HCT116 (cell line): Measurements from ENCODE around the gene FAM83F. TPM values are rescaled to one million over a fixed set of nuclear protein-coding genes. Genes with fewer than 3 reads are reported as not detected.

ENCODE experiments used
- ATAC-seq: fragments of 200-7000 bp; cut with Tn5 transposase; 2 replicates; pipeline ENCODE4 v1.9.1; 2020; ENCODE audit warnings: mild to moderate bottlenecking, moderate library complexity
- BruUV-seq: library from RNA; stranded (reverse); fragments of 400-500 nt; replicated peaks from 2 replicates; lab custom pipeline; 2021; lab: Mats Ljungman, UMichigan
- CTCF ChIA-PET: fragments of 300-600 bp; sonication (Branson Sonifier 250); formaldehyde crosslinking; loops from one replicate; lab custom pipeline; 2021; ENCODE audit warnings: antibody characterized with exemption; lab: Charles Lee
- POLR2A ChIA-PET: fragments of 300-600, 350-600 bp; sonication (Branson Sonifier 250); formaldehyde crosslinking; loops from one replicate; lab custom pipeline; 2021; ENCODE audit warnings: antibody characterized with exemption; lab: Charles Lee
- RAD21 ChIA-PET, 2 experiments: fragments of 300-600 bp; sonication (Branson Sonifier 250); formaldehyde crosslinking; loops; one replicate each; lab custom pipeline; 2023; ENCODE audit warnings: low total read pairs in 2 of 2; ENCODE audit not compliant: uncharacterized antibody in 2 of 2, unreplicated experiment in 2 of 2, low non-redundant PET in 1 of 2; lab: Charles Lee
- DNase-seq: peaks from one replicate; pipeline ENCODE4 v3.0.0-alpha.2; 2010; ENCODE audit warnings: low read depth, low spot score
- H2AFZ ChIP-seq: fragments of 200-600 bp; shearing (Covaris generic), sonication (generic); 2 replicates; pipeline ENCODE4 v1.6.1; 2017; ENCODE audit warnings: low read depth, mixed run types, mixed read lengths, antibody characterized with exemption, low read length; ENCODE audit not compliant: poor library complexity, severe bottlenecking
- H3K27ac ChIP-seq: 2 replicates; pipeline ENCODE4 v1.5.1; 2012; ENCODE audit warnings: low read depth, low read length
- H3K27me3 ChIP-seq: fragments of 200-600 bp; sonication (generic); 2 replicates; pipeline ENCODE4 v1.6.1; 2016; ENCODE audit warnings: mixed run types, low read length, mixed read lengths; ENCODE audit not compliant: insufficient read depth
- H3K36me3 ChIP-seq, 2 experiments: fragments of 200-500 bp in 1 of 2; fragments of 200-600 bp in 1 of 2; sonication (Bioruptor generic) in 1 of 2; sonication (generic) in 1 of 2; 2 replicates each; pipeline versions ENCODE4 v1.5.1 to v1.6.1; 2014 to 2016; ENCODE audit warnings: low read length in 2 of 2, inconsistent platforms in 1 of 2, mixed read lengths in 1 of 2, mixed run types in 1 of 2; ENCODE audit not compliant: insufficient read depth in 2 of 2, control insufficient read depth in 1 of 2
- H3K4me1 ChIP-seq, 2 experiments: fragments of 200-600 bp in 1 of 2; sonication (generic) in 1 of 2; 2 replicates each; pipeline versions ENCODE4 v1.5.1 to v1.6.1; 2012 to 2017; ENCODE audit warnings: low read length in 2 of 2, inconsistent platforms in 1 of 2, mild to moderate bottlenecking in 1 of 2, mixed read lengths in 1 of 2, mixed run types in 1 of 2, moderate library complexity in 1 of 2; ENCODE audit not compliant: insufficient read depth in 2 of 2, control insufficient read depth in 1 of 2
- H3K4me2 ChIP-seq: fragments of 200-600 bp; sonication (generic); 2 replicates; pipeline ENCODE4 v1.6.1; 2017; ENCODE audit warnings: mixed run types, low read length, mixed read lengths
- H3K4me3 ChIP-seq, 2 experiments: fragments of 200-600 bp in 1 of 2; sonication (generic) in 1 of 2; replicated peaks in 1 of 2; 2 replicates each; pipeline ENCODE4 v1.5.1; 2011 to 2016; ENCODE audit warnings: low read length in 2 of 2, control low read depth in 1 of 2, low read depth in 1 of 2, mild to moderate bottlenecking in 1 of 2, mixed read lengths in 1 of 2, mixed run types in 1 of 2
- H3K79me2 ChIP-seq: fragments of 200-600 bp; sonication (generic); 2 replicates; pipeline ENCODE4 v1.6.1; 2017; ENCODE audit warnings: mild to moderate bottlenecking, mixed run types, low read length, moderate library complexity, mixed read lengths; ENCODE audit not compliant: insufficient read depth
- H3K9ac ChIP-seq: fragments of 200-600 bp; sonication (generic); 2 replicates; pipeline ENCODE4 v1.6.1; 2016; ENCODE audit warnings: low read length, mixed read lengths
- H3K9me2 ChIP-seq: fragments of 200-600 bp; sonication (generic), shearing (Covaris generic); 2 replicates; pipeline ENCODE4 v1.6.1; 2017; ENCODE audit warnings: mixed run types, mild to moderate bottlenecking, moderate library complexity; ENCODE audit not compliant: insufficient read depth
- H3K9me3 ChIP-seq, 2 experiments: fragments of 200-500 bp in 1 of 2; fragments of 200-600 bp in 1 of 2; sonication (Bioruptor generic) in 1 of 2; sonication (generic) in 1 of 2; 2 replicates each; pipeline ENCODE4 v1.6.1; 2014 to 2017; ENCODE audit warnings: low read length in 2 of 2, mixed read lengths in 2 of 2, inconsistent platforms in 1 of 2, low read depth in 1 of 2, mild to moderate bottlenecking in 1 of 2, mixed run types in 1 of 2, moderate library complexity in 1 of 2; ENCODE audit not compliant: control insufficient read depth in 1 of 2, insufficient read depth in 1 of 2
- H4K20me1 ChIP-seq: fragments of 200-600 bp; sonication (generic), shearing (Covaris generic); 2 replicates; pipeline ENCODE4 v1.6.1; 2017; ENCODE audit warnings: mixed run types, mild to moderate bottlenecking, moderate library complexity; ENCODE audit not compliant: insufficient read depth
- ATF3 ChIP-seq: IDR thresholded peaks from 2 replicates; pipeline ENCODE4 v1.6.1; 2012
- CBX3 ChIP-seq: IDR thresholded peaks from 2 replicates; pipeline ENCODE4 v1.6.1; 2012; ENCODE audit warnings: low read depth
- CEBPB ChIP-seq: IDR thresholded peaks from 2 replicates; pipeline ENCODE4 v1.6.1; 2012; ENCODE audit warnings: low read depth
- CTCF ChIP-seq, 3 experiments: fragments of 200-600 bp in 1 of 3; sonication (generic) in 1 of 3; IDR thresholded peaks in 2 of 3; conservative IDR thresholded peaks in 1 of 3; 2 replicates each; pipeline ENCODE4 v1.5.1; 2012 to 2017; ENCODE audit warnings: low read depth in 2 of 3, low read length in 2 of 3, antibody characterized with exemption in 1 of 3, borderline replicate concordance in 1 of 3, control low read depth in 1 of 3, mild to moderate bottlenecking in 1 of 3, mixed read lengths in 1 of 3, mixed run types in 1 of 3, moderate library complexity in 1 of 3; ENCODE audit not compliant: insufficient read depth in 1 of 3
- EGR1 ChIP-seq: IDR thresholded peaks from 2 replicates; pipeline ENCODE4 v1.6.1; 2012; ENCODE audit warnings: low read depth
- ELF1 ChIP-seq: IDR thresholded peaks from 2 replicates; pipeline ENCODE4 v1.6.1; 2012; ENCODE audit warnings: low read depth, borderline replicate concordance
- EZH2 ChIP-seq: fragments of 200-600 bp; sonication (generic); IDR thresholded peaks from 2 replicates; pipeline ENCODE4 v1.6.1; 2017; ENCODE audit warnings: antibody characterized with exemption, mixed run types
- EZH2phosphoT487 ChIP-seq: fragments of 200-600 bp; IDR thresholded peaks from 2 replicates; pipeline ENCODE4 v1.6.1; 2018; ENCODE audit warnings: antibody characterized with exemption, borderline replicate concordance
- FOSL1 ChIP-seq: IDR thresholded peaks from 2 replicates; pipeline ENCODE4 v1.6.1; 2012; ENCODE audit warnings: low read depth
- RAD21 ChIP-seq: IDR thresholded peaks from 2 replicates; pipeline ENCODE4 v1.6.1; 2012; ENCODE audit warnings: low read depth, mild to moderate bottlenecking
- SIN3A ChIP-seq: IDR thresholded peaks from 2 replicates; pipeline ENCODE4 v1.6.1; 2012; ENCODE audit warnings: low read depth
- SP1 ChIP-seq: IDR thresholded peaks from 2 replicates; pipeline ENCODE4 v1.6.1; 2012; ENCODE audit warnings: low read depth
- TCF7L2 ChIP-seq: IDR thresholded peaks from 2 replicates; pipeline ENCODE4 v1.7.0; 2011; ENCODE audit warnings: borderline replicate concordance, inconsistent platforms; ENCODE audit not compliant: insufficient read depth, insufficient read length; ENCODE audit errors: extremely low read depth
- YY1 ChIP-seq: IDR thresholded peaks from 2 replicates; pipeline ENCODE4 v1.6.1; 2011; ENCODE audit warnings: low read length, low read depth, moderate library complexity, mild to moderate bottlenecking; ENCODE audit not compliant: insufficient replicate concordance; ENCODE audit errors: extremely low read depth
- ZFX ChIP-seq: fragments of 450-650 bp; IDR thresholded peaks from 2 replicates; pipeline ENCODE4 v1.6.1; 2017
- ZNF274 ChIP-seq: fragments of 200-500 bp; sonication (Bioruptor generic); IDR thresholded peaks from 2 replicates; pipeline ENCODE4 v1.6.1; 2014; ENCODE audit warnings: mild to moderate bottlenecking, low read depth, low read length, inconsistent platforms
- intact Hi-C: fragments of 100-400 bp; cut with micrococcal nuclease; formaldehyde crosslinking; loops from 2 replicates; pipeline ENCODE4 v1.10.0; 2022
- total RNA-seq: library from RNA; stranded (reverse); gene quantifications from one replicate; pipeline ENCODE4 v1.2.1, GENCODE V29; 2021; ENCODE audit not compliant: unreplicated experiment
- TF ChIP-seq, protein P1 (sequence below): IDR thresholded peaks from 2 replicates; pipeline ENCODE4 v1.6.1; 2011; ENCODE audit warnings: mild to moderate bottlenecking, low read length, moderate library complexity; ENCODE audit not compliant: insufficient replicate concordance; ENCODE audit errors: extremely low read depth

FAM83F gene
- total RNA-seq, 1 experiment from 2014 or later, result 24.5 TPM

GRCh38 chr22:40070701-40071100 lies 75.9 kb downstream of the FAM83F start:
- BruUV-seq, result no TSS peak
- H3K36me3 ChIP-seq, result no peaks in the 10 kb centered on the region
- H3K9me2 ChIP-seq, result no peaks in the 10 kb centered on the region
- ATAC-seq (no peak), DNase-seq (no peak)
- H3K9me3 ChIP-seq, result no peaks in the 10 kb centered on the region
- H4K20me1 ChIP-seq, result no peaks in the 10 kb centered on the region
- no peak overlapping the region for H3K4me2 ChIP-seq
- TF ChIP-seq YY1, result no peak
- no peak for TF ChIP-seq EZH2phosphoT487
- no peak for TF ChIP-seq ATF3
- TF ChIP-seq FOSL1, result no peak
- TF ChIP-seq RAD21, result no peak
- no peak for TF ChIP-seq CBX3
- H3K4me1 ChIP-seq, result no peaks in the 10 kb centered on the region
- ChIA-PET POLR2A (no interaction called here), CTCF (interaction anchor here (1.5 kb wide), 1 partner anchor 277 kb away, joined by 3 read pairs; no protein-coding TSS in a partner anchor), RAD21 (no interaction called here)
- intact Hi-C loops, result no loop called here
- no peaks in the 10 kb centered on the region for H3K79me2 ChIP-seq
- no peak overlapping the region for H2AFZ ChIP-seq
- H3K27me3 ChIP-seq, result no peaks in the 10 kb centered on the region
- no peak overlapping the region for H3K27ac ChIP-seq
- no peak overlapping the region for H3K9ac ChIP-seq
- no peak overlapping the region for H3K4me3 ChIP-seq

DNA sequence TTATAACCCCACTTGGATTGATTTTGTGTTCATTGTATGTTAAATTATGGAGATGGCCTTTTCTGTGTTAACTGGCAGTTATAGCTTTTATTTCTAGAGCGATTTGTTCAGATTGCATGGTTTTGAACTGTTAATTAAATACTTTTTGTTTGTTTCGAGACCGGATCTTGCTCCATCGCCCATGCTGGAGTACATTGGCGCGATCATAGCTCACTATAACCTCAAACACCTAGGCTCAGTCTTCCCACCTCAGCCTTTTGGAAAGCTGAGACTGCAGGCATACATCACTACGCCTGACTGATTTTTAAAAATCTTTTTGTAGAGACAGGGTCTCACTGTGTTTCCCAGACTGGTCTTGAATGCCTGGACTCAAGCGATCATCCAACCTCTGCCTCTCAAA lies 77.0 kb downstream of the FAM83F start:
- ATAC-seq, result no peak
- no peak overlapping the region for H3K4me2 ChIP-seq
- no peak for DNase-seq
- H3K9me3 ChIP-seq, result no peaks in the 10 kb centered on the region
- H3K4me1 ChIP-seq, result no peaks in the 10 kb centered on the region
- no peak overlapping the region for H3K9ac ChIP-seq
- H3K36me3 ChIP-seq, result no peaks in the 10 kb centered on the region
- intact Hi-C loops, result no loop called here
- RAD21 ChIA-PET, result no interaction called here
- H3K79me2 ChIP-seq, result no peaks in the 10 kb centered on the region
- TF ChIP-seq TCF7L2 (no peak), CTCF (IDR thresholded peaks at IDR 0.05 in 2 of 3, conservative IDR thresholded peaks at IDR 0.05 in 1 of 3; ENCODE audit: borderline replicate concordance in 1 of 3, insufficient read depth in 1 of 3, low read depth in 2 of 3, low read length in 2 of 3) (no peak), ZFX (no peak), SP1 (no peak), ELF1 (no peak), EZH2phosphoT487 (no peak), ZNF274 (no peak), EGR1 (no peak), SIN3A (no peak), CEBPB (no peak), RAD21 (no peak), EZH2 (no peak)
- TF ChIP-seq, protein P1, sequence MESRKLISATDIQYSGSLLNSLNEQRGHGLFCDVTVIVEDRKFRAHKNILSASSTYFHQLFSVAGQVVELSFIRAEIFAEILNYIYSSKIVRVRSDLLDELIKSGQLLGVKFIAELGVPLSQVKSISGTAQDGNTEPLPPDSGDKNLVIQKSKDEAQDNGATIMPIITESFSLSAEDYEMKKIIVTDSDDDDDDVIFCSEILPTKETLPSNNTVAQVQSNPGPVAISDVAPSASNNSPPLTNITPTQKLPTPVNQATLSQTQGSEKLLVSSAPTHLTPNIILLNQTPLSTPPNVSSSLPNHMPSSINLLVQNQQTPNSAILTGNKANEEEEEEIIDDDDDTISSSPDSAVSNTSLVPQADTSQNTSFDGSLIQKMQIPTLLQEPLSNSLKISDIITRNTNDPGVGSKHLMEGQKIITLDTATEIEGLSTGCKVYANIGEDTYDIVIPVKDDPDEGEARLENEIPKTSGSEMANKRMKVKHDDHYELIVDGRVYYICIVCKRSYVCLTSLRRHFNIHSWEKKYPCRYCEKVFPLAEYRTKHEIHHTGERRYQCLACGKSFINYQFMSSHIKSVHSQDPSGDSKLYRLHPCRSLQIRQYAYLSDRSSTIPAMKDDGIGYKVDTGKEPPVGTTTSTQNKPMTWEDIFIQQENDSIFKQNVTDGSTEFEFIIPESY, result no peak
- no peak overlapping the region for H2AFZ ChIP-seq
- no peaks in the 10 kb centered on the region for H4K20me1 ChIP-seq
- H3K4me3 ChIP-seq, result no peak overlapping the region
- H3K9me2 ChIP-seq, result no peaks in the 10 kb centered on the region
- BruUV-seq, result no TSS peak
- no peaks in the 10 kb centered on the region for H3K27me3 ChIP-seq
- H3K27ac ChIP-seq, result no peak overlapping the region
- POLR2A ChIA-PET, result no interaction called here
- CTCF ChIA-PET, result interaction anchor here (1.5 kb wide), 1 partner anchor 276 kb away, joined by 3 read pairs; no protein-coding TSS in a partner anchor
